PC-3 (cell line): ENCODE measurements around the gene PRSS56. TPM values are rescaled to one million over a fixed set of nuclear protein-coding genes. Genes with fewer than 3 reads are reported as not detected.

Source experiments
- ATAC-seq: fragments of 200-7000 bp; cut with Tn5 transposase; 2 replicates; pipeline ENCODE4 v1.9.1; 2020; ENCODE audit warnings: mild to moderate bottlenecking, moderate library complexity
- BruUV-seq: library from RNA; stranded (reverse); fragments of 400-500 nt; replicated peaks from 2 replicates; lab custom pipeline; 2021; lab: Mats Ljungman, UMichigan
- CTCF ChIA-PET: fragments of 300-600 bp; sonication (Branson Sonifier 250); formaldehyde crosslinking; loops from one replicate; lab custom pipeline; 2022; ENCODE audit warnings: antibody characterized with exemption; lab: Charles Lee
- POLR2A ChIA-PET: fragments of 300-600 bp; sonication (Branson Sonifier 250); formaldehyde crosslinking; loops from one replicate; lab custom pipeline; 2022; ENCODE audit warnings: antibody characterized with exemption; ENCODE audit not compliant: unreplicated experiment; lab: Charles Lee
- DNase-seq: peaks from one replicate; pipeline ENCODE4 v3.0.0-alpha.2; 2015
- H2AFZ ChIP-seq: fragments of 300-600 bp; sonication (generic); 2 replicates; pipeline ENCODE4 v1.6.0; 2016; ENCODE audit warnings: antibody characterized with exemption, low read length
- H3F3A ChIP-seq: fragments of 300-600 bp; sonication (generic); one replicate; pipeline ENCODE4 v1.6.0; 2017; ENCODE audit warnings: antibody characterized with exemption, low read length, control low read depth, mild to moderate bottlenecking; ENCODE audit not compliant: unreplicated experiment
- H3K27ac ChIP-seq: fragments of 300-600 bp; sonication (generic); 2 replicates; pipeline ENCODE4 v1.5.1; 2016; ENCODE audit warnings: mild to moderate bottlenecking, low read length
- H3K27me3 ChIP-seq: fragments of 300-600 bp; sonication (generic); 2 replicates; pipeline ENCODE4 v1.6.1; 2016; ENCODE audit warnings: low read length, mixed read lengths
- H3K36me3 ChIP-seq: fragments of 300-600 bp; sonication (generic); 2 replicates; pipeline ENCODE4 v1.6.1; 2016; ENCODE audit warnings: low read depth, mixed run types, low read length, mixed read lengths
- H3K4me1 ChIP-seq: fragments of 300-600 bp; sonication (generic); 2 replicates; pipeline ENCODE4 v1.5.1; 2016; ENCODE audit warnings: low read length; ENCODE audit not compliant: insufficient read depth
- H3K4me2 ChIP-seq: fragments of 300-600 bp; sonication (generic); 2 replicates; pipeline ENCODE4 v1.6.0; 2016; ENCODE audit warnings: low read length
- H3K4me3 ChIP-seq: fragments of 300-600 bp; sonication (generic); 2 replicates; pipeline ENCODE4 v1.5.1; 2016; ENCODE audit warnings: mild to moderate bottlenecking, low read length, mixed read lengths
- H3K79me2 ChIP-seq: fragments of 300-600 bp; sonication (generic); 2 replicates; pipeline ENCODE4 v1.6.1; 2017; ENCODE audit warnings: low read length, mixed read lengths
- H3K9ac ChIP-seq: fragments of 300-600 bp; sonication (generic); 2 replicates; pipeline ENCODE4 v1.6.0; 2016; ENCODE audit warnings: mild to moderate bottlenecking, low read length
- H3K9me2 ChIP-seq: fragments of 300-600 bp; sonication (generic); replicated peaks from 2 replicates; pipeline ENCODE4 v1.6.1; 2016; ENCODE audit warnings: mixed run types, low read length, mixed read lengths
- H3K9me3 ChIP-seq: fragments of 300-600 bp; sonication (generic); 2 replicates; pipeline ENCODE4 v1.6.1; 2016; ENCODE audit warnings: low read length, mixed read lengths
- H4K20me1 ChIP-seq: fragments of 300-600 bp; sonication (generic); 2 replicates; pipeline ENCODE4 v1.6.1; 2016; ENCODE audit warnings: low read length, mixed read lengths
- CTCF ChIP-seq: fragments of 300-600 bp; sonication (generic); conservative IDR thresholded peaks from 2 replicates; pipeline ENCODE4 v1.5.1; 2017; ENCODE audit warnings: antibody characterized with exemption, low read depth, mild to moderate bottlenecking, low read length
- EZH2 ChIP-seq: fragments of 300-600 bp; sonication (generic); IDR thresholded peaks from one replicate; pipeline ENCODE4 v1.6.1; 2017; ENCODE audit warnings: antibody characterized with exemption, mild to moderate bottlenecking, low read length; ENCODE audit not compliant: unreplicated experiment
- EZH2phosphoT487 ChIP-seq: fragments of 300-600 bp; sonication (generic); IDR thresholded peaks from 2 replicates; pipeline ENCODE4 v1.6.1; 2018; ENCODE audit warnings: mild to moderate bottlenecking, antibody characterized with exemption, low read length, borderline replicate concordance
- intact Hi-C: fragments of 100-400 bp; cut with micrococcal nuclease; formaldehyde crosslinking; loops from 2 replicates; pipeline ENCODE4 v1.9.0; 2023
- total RNA-seq: library from RNA; depleted of rRNA; stranded (reverse); fragments of >200 nt; gene quantifications from 2 replicates; pipeline ENCODE4 v1.2.3, GENCODE V29; 2014

The PRSS56 gene
- total RNA-seq, 1 experiment from 2014 or later = not detected

GRCh38 chr2:232551776-232552175 lies 31.6 kb downstream of the PRSS56 start:
- no peaks in the 10 kb centered on the region for H3K9me3 ChIP-seq
- H3K27me3 ChIP-seq = no peaks in the 10 kb centered on the region
- H3K36me3 ChIP-seq = peaks cover 12% of the 10 kb centered on the region
- no peak overlapping the region for H2AFZ ChIP-seq
- ATAC-seq = no peak
- peak overlapping the region; percentile 100 for H3K4me2 ChIP-seq
- H3K27ac ChIP-seq = no peak overlapping the region
- H3K4me1 ChIP-seq = peaks cover 7% of the 10 kb centered on the region
- peak overlapping the region; percentile 97 for H3K9ac ChIP-seq
- H3K4me3 ChIP-seq = peak overlapping the region; percentile 89
- H3F3A ChIP-seq = no peaks in the 10 kb centered on the region
- intact Hi-C loops = loop anchor here (2.0 kb wide), 1 partner anchor 37 kb away; no protein-coding TSS in a partner anchor
- ChIA-PET CTCF (no interaction called here), POLR2A (no interaction called here)
- BruUV-seq = no TSS peak
- peaks cover 89% of the 10 kb centered on the region for H3K79me2 ChIP-seq
- TF ChIP-seq EZH2 (no peak), CTCF (no peak), EZH2phosphoT487 (no peak)
- no peak for DNase-seq
- H4K20me1 ChIP-seq = peaks cover 18% of the 10 kb centered on the region; the same call in 1 of the 2 replicates
- no peaks in the 10 kb centered on the region for H3K9me2 ChIP-seq

- intact Hi-C loops = no loop called here
- DNase-seq (no peak), ATAC-seq (no peak)
- peaks cover 48% of the 10 kb centered on the region for H3K79me2 ChIP-seq
- CTCF ChIA-PET = no interaction called here
- H3F3A ChIP-seq = no peaks in the 10 kb centered on the region
- H3K4me1 ChIP-seq = peaks cover 6% of the 10 kb centered on the region
- no peak overlapping the region for H2AFZ ChIP-seq
- H3K27ac ChIP-seq = no peak overlapping the region
- TF ChIP-seq CTCF = no peak
- TF ChIP-seq EZH2 = no peak
- TF ChIP-seq EZH2phosphoT487 = no peak
- H3K9ac ChIP-seq = no peak overlapping the region
- no TSS peak for BruUV-seq
- H3K4me3 ChIP-seq = no peak overlapping the region
- no peaks in the 10 kb centered on the region for H3K9me2 ChIP-seq
- peaks cover 17% of the 10 kb centered on the region; the same call in 1 of the 2 replicates for H4K20me1 ChIP-seq
- no peaks in the 10 kb centered on the region for H3K27me3 ChIP-seq
- no peaks in the 10 kb centered on the region for H3K9me3 ChIP-seq
- peaks cover 29% of the 10 kb centered on the region for H3K36me3 ChIP-seq
- POLR2A ChIA-PET = no interaction called here
- no peak overlapping the region for H3K4me2 ChIP-seq
Measured at GRCh38 chr2:232556426-232556825, 36.2 kb downstream of the PRSS56 start.

GRCh38 chr2:232562515-232563151 lies 42.4 kb downstream of the PRSS56 start:
- H3K9me2 ChIP-seq = no peaks in the 10 kb centered on the region
- ATAC-seq (no peak), DNase-seq (no peak)
- intact Hi-C loops = no loop called here
- no peak overlapping the region for H3K4me2 ChIP-seq
- no TSS peak for BruUV-seq
- POLR2A ChIA-PET = no interaction called here
- H3K36me3 ChIP-seq = peaks cover 39% of the 10 kb centered on the region; the same call in 1 of the 2 replicates
- no peak overlapping the region for H3K9ac ChIP-seq
- no peak overlapping the region for H3K27ac ChIP-seq
- no peaks in the 10 kb centered on the region for H3F3A ChIP-seq
- no peaks in the 10 kb centered on the region for H4K20me1 ChIP-seq
- no peaks in the 10 kb centered on the region for H3K9me3 ChIP-seq
- TF ChIP-seq EZH2phosphoT487 = no peak
- peak; percentile 21; the same call in 1 of the 2 replicates for TF ChIP-seq CTCF
- TF ChIP-seq EZH2 = no peak
- no peak overlapping the region for H2AFZ ChIP-seq
- no peaks in the 10 kb centered on the region for H3K79me2 ChIP-seq
- CTCF ChIA-PET = no interaction called here
- H3K4me1 ChIP-seq = peaks cover 4% of the 10 kb centered on the region
- H3K4me3 ChIP-seq = no peak overlapping the region
- H3K27me3 ChIP-seq = no peaks in the 10 kb centered on the region
